ENCODE results near the gene CDC5L. TPM values are rescaled to one million over a fixed set of nuclear protein-coding genes. Genes with fewer than 3 reads are reported as not detected.
"Not testable (repeated sequence)": the region's sequence is repeated elsewhere in the genome, so short reads cannot be mapped to it uniquely, and the experiment has no call there.

CDC5L gene
- total RNA-seq = 15.5 and 18.7 TPM in 2 replicates

DNA sequence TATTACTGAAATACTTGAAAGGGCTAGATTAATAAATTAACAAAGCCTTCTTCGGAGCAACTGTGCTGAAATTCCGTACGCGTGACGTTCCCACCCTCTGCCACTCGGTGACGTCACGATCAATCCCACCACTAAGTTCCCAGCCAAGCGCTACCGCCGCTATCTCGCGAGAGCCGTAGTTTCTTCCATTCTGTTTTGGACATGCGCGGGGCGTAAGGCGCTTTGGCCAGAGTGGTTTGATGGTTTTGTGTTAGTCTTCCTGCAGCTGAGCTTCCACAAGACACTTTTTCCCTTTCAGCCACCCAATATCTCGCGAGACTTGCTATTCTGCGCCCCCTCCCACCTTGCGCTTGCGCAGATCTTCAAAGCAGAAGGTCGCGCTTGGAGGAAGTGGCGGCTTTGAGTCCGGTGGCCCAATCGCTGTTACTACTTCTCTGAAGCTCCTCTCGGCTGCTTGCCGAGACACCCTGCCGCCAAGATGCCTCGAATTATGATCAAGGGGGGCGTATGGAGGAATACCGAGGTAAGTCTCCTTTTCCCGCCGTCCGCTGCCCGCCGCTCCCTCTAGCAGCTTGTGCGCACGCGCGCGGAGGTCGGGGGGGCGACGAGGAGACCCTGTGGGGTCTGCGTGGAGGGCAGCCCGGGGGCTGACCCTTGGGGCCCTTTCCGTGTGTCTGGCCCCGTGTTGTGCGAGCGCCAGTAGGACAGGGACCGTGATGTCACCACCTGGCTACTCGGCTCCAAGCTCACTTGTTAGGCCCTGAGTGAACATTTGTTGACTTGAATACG lies at the start of gene CDC5L:
CDC5L (plus strand) TSS at position 361 of the 789 bp plus-strand sequence; CDS start at position 479, 118 bp downstream.
- peak; percentile 97 for DNase-seq (ENCODE audit: extremely low read depth, low read depth, low spot score)

DNA sequence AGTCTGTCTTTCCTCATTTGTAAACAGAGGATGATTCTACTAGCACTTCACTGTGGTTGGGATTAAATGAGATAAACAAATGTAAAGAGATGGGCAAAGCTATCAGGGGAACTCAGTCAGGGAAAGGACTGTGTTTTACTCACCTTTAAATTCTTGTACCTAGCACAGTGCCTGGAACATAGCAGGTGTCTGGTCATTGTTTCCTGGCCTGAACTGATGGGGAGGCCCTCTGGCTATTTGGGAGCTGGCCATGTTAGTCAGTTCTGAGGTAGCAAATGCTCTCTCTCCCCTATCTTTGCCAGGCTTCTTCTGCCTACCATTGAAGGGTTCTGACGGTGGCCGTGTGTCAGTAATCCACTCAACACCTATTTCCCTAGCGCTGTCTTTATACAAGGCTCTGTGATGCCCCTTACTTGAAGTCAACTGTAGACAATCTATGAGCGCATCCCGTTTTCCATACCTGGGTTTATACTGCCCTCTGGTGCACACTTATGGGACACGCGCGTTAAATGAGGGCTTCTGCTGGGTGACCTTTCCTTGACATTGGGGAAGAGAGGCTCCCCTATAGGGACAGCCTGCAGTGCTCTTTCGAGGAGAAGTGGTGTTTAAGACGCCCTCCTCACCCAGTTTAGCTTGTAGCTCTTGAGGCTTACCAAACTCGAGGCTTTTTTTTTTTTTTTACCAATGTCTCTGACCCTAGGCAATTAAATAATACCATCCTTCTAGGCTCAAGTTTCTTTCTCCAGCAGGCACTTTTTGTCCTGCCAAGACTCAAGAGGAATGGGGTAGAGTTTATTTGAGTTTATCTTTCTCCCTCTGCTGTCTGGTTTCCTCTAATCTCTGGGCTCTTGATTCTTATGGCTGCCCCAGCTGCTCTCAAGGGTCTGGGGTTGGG lies 49.0 kb upstream of the CDC5L start:
- peak; percentile 23 for DNase-seq (ENCODE audit: extremely low read depth, low read depth, low spot score)

DNA sequence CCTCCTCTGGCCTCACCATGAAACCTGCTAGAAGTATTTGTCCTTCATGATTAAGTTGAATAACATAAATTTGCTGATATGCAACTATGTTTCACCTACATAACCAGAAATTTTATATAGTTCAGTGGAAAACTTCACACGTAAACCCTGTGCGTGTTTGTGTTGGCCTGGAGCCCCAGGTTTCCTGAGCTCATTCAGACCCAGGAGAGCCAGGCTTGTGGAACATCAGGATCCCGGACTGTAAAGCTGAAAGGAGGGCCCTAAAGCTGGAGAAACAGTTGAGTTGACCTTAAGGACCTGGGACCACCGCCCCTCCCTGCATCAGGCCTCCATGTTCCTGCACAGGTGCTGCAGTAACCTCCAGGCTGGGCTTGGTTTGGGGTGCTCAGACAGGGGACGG lies 48.2 kb upstream of the CDC5L start:
- no peak for DNase-seq (ENCODE audit: extremely low read depth, low read depth, low spot score)

DNA sequence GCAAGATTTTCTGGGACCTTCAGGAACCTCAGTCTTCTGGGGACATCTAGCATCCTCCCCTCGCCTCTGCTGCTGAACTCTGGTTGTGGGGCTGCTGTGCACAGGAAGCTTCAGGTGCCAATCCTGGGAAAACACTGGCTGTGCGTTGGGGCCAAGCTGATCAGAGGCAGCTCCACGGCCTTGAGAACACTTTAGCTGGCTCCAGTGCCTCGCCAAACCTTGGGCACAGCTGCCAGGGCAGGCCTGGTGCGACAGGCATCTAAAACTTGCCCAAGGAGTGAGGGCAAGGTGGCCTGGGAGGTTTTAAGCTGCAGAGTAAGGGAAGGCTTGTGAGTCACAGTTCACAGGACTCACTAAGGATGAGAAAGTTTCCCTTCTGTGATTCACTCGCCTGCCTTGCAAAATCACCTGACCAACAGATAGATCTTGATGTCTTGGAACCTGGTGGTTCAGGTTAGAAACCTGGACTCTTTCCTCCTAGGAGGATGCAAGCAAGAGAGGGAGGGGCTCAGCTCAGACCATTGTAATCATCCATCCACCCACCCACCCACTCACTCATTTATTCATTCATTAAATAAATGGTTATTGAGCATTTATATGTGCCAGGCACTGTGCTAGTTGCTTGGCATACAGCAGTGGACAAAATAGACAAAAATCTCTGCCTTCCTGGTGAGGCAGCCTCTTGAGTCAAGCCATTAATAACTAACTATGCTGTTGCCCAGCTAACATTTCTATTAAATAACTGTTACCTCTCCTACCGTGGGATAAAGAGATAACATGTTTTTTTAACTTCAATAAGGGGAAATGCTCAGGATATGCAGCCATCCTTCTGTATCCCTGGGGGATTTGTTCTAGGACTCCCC lies 47.5 kb upstream of the CDC5L start:
- DNase-seq (ENCODE audit: extremely low read depth, low read depth, low spot score) = no peak

DNA sequence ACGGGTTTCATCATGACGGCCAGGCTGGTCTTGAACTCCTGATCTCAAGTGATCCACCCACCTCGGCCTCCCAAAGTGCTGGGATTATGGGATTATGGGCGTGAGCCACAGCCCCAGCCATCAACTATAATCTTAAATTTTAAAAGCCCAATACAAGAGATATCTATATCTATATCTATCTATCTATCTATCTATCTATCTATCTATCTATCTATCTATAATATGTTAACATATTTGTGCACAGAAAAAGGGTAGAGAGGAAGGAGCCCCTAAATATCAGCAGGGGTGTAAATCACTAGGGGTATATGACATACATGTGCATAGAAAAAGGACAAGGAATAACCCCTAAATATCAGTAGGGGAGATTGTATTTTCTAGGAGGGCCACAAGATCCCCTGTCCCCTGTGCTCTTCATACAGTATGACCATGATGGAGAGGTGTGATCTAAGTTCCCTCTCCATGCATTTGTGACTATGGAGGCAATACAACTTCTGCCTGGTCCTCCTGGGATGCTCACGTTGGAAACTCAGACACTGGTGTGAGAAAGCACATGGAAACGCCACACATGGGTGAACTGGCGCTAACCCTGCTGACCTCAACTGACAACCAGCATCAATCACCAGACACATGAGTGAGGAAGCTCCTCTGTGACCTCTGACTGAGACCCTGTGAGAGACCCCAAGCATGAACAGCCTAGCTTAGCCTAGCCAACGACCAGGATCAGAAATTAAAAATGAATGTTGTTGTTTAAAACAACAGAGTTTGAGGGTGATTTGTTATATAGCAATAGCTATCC lies 46.2 kb upstream of the CDC5L start:
- DNase-seq (ENCODE audit: extremely low read depth, low read depth, low spot score) = no peak

DNA sequence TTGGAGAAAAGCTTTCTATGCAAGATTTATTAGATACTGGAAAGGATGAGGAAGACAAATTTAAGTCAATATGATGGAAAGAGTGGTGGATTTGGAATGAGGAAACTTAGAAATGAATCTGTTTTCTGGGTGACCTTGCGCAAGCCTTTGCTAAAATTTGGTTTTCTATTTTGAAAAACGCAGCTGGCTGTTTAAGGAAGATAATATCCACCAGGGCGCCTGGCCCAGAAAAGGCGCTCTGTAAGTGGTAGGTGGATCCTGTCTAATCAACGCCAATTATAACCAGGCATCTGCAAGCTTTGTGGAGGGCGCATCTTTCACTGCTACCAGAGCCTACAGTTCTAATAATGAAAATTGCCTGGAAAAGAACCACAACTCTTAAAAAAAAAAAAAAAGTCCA lies 45.5 kb upstream of the CDC5L start:
- no peak for DNase-seq (ENCODE audit: extremely low read depth, low read depth, low spot score)

DNA sequence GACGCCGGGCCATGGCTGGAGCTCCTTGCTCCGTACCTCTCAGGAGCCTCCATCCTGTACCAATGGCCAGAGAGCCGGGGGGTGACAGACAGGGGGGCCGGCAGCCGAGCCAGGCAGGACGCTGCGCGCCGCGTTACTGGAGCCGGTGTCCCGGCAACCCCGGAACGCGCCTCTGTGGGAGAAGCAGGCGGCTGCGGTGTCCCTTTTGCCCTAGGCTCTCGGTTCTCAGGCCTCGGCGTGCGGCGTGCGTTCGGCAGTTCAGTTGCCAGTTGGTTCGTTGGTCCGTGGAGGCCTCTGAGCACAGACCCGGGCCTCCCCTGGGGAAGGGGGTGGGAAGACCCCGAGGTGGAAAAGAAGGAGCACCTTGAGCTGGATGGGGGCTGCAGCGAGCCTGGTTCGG lies 45.0 kb upstream of the CDC5L start, which contains the start of gene SPATS1:
SPATS1 (plus strand) TSS at position 162 of the 400 bp plus-strand sequence. CDS start 446 bp downstream, outside the sequence.
- no peak for DNase-seq (ENCODE audit: extremely low read depth, low read depth, low spot score)

DNA sequence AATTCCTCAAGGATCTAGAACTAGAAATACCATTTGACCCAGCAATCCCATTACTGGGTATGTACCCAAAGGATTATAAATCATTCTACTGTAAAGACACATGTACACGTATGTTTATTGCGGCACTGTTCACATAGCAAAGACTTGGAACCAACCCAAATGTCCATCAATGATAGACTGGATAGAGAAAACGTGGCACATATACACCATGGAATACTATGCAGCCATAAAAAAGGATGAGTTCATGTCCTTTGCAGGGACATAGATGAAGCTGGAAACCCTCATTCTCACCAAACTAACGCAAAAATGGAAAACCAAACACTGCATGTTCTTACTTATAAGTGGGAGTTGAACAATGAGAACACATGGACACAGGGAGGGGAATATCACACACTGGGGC lies 40.7 kb upstream of the CDC5L start:
- DNase-seq (ENCODE audit: extremely low read depth, low read depth, low spot score) = not testable (repeated sequence)

DNA sequence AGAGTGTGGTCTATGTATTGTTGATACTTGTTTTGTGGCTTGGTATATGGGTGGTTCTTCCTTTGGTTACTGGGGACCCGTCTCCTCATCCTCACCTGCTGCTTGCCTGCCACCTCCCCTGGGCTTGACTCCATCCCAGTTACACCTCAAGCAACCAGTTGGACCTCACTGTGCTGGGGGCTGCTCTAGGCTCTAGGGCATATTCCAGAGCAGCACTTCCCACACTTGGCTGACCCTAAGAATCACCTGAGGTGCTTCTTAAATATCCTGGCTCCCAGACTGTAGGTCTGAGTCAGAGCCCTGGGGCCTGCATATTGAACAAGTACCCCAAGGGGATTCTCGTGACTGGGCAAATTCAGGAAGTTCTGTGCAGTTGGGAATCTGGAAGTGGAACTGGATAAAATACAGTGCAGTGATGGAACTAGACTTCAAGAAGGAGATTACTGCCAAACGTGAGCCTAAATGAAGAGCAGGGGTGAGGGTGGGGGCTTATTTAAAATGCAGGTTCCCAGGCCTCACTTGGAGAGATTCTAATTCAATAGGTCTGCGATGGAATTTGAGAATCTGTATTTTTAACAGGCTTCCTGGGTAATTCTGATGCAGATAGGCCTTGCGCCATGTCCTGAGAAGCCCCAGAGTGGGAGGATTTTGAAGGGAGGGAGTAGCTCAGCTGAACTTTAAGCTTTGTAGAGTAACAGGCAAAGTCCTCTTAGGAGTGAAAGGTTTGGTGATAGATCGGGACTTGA lies 37.4 kb upstream of the CDC5L start:
- no peak for DNase-seq (ENCODE audit: extremely low read depth, low read depth, low spot score)

DNA sequence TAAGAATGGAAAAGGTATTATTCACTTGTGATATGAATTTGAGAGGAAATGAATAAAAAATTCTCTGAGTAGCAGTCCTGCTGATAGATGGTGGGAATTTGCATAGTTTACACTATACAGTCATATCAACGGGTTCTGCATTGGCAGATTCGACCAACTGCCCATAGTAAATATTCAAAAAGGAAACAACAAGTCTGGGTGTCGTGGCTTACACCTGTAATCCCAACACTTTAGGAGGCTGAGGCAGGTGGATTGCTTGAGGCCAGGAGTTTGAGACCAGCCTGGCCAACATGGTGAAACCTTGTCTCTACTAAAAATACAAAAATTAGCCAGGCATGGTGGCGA lies 36.9 kb upstream of the CDC5L start:
- not testable (repeated sequence) for DNase-seq (ENCODE audit: extremely low read depth, low read depth, low spot score)

DNA sequence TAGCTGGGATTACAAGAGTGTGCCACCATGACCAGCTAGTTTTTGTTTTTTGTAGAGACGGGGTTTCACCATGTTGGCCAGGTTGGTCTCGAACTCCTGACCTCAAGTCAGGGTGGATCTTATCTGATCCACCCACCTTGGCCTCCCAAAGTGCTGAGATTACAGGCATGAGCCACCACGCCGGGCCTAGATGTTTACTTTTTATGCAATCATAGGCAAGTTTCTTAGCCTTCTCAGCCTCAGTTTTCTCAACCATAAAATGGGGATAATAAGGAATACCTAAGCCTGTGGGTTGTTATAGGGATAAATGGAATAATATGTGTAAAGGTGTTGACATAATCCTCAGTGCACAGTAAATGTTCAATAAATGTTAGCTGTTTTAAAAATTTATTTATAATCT lies 35.2 kb upstream of the CDC5L start:
- DNase-seq (ENCODE audit: extremely low read depth, low read depth, low spot score) = no peak

DNA sequence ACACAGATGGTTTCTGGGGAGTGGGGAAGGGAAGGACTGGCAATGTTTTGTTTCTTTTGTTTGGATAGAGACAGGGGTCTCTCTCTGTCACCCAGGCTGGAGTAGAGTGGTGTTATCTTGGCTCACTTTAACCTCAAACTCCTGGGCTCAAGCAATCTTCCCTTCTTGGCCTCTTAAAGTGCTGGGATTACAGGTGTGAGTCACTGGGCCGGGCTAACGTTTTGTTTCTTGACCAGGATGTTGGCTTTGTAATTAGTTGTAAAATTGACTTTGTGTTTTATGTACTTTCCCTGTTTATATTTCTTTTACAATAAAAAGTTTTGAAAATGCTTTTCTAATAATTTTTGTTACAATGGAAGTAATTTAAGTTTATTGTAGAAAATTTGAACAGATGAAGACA lies 34.2 kb upstream of the CDC5L start:
- DNase-seq (ENCODE audit: extremely low read depth, low read depth, low spot score) = no peak

DNA sequence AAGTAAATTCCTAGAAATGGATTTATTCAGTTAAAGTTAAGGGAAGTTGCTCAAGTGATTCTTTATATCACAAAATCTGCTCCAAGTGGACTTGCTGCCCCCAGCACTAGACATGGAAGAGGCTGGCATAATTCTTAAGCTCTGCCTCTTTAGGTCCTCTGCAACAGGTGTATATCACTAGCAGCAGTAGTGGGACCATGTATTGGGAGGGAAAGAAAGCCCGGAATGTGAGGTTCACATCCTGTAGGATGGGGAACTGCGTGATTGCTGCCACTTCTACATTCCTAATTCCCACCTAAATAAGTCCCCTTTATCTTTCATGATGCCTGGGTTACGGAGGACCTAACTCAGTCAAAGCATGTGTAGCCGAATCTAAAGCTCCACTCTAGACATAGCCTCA lies 31.9 kb upstream of the CDC5L start:
- DNase-seq (ENCODE audit: extremely low read depth, low read depth, low spot score) = no peak

DNA sequence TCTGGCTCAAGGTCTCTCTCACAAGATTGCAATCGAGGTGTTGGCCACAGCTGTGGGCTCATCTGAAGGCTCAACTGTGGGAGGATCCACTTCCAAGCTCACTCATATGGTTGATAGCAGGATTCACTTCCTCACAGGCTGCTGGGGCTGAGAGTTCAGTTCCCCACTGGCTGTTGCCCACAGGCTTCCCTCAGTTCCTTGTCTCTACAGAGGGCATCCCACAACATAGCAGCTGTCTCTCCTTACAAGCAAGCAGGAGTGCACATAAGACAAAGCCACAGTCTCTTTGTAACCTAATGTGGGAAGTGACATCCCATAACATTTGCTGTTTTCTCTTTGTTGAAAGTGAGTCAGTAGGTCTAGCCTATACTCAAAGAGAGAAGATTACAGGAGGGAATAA lies 31.0 kb upstream of the CDC5L start:
- DNase-seq (ENCODE audit: extremely low read depth, low read depth, low spot score) = no peak

DNA sequence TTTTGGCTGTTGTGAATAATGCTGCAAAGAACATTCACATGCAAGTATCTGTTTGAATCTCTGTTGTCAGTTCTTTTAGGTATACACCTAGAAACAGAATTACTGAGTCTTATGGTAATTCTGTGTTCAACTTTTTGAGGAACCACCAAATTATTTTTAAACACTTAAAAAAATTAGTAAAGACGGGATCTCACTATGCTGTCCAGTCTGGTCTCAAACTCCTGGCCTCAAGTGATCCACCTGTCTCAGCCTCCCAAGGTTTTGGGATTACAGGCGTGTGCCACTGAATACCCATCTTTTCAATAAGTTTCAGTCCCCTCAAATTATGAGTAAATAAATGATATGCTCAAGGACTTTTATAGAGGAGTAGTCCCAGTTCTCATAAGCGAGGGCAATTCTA lies 27.5 kb upstream of the CDC5L start:
- DNase-seq (ENCODE audit: extremely low read depth, low read depth, low spot score) = no peak

DNA sequence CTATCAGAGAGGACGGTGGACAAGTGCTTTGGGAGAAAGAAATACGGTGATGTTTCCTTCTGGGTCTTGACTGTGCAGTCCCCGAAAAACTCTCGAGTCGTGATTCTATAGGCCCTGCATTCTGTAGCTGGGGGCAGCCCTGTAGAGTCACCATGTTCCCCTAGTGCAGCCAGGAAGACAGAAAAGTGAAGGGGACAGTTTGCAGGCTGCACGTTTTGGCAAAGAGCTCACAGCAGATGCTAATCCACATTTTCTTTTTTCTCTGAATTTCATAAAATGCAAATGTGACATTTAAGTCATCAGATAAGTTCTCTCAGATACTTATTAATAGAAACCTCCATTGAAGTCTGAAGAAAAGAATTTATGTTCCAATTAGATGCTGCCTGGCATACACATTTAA lies 25.6 kb upstream of the CDC5L start:
- DNase-seq (ENCODE audit: extremely low read depth, low read depth, low spot score) = no peak

DNA sequence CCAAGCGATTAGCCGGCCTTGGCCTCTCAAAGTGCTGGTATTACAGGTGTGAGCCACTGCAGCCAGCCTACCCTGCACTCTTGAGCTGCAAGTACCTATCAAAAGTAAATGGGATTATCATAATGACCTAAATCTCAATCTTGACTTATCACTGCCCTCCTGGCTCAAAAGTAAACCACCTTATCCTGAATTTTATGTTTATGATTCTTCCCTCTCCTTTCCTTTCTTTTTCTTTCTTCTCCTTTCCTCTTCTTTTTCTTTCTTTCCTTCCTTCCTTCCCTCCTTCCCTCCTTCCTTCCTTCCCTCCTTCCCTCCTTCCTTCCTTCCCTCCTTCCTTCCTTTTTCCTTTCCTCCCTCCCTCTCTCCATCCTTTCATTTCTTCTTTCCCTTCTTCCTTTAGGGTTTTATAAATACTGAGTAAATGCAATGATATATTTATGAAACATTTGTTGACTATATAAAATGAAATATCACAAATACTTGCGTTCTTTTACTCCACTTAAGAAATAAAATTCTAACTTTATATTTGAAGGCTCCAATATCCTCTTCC lies 24.1 kb upstream of the CDC5L start:
- no peak for DNase-seq (ENCODE audit: extremely low read depth, low read depth, low spot score)

DNA sequence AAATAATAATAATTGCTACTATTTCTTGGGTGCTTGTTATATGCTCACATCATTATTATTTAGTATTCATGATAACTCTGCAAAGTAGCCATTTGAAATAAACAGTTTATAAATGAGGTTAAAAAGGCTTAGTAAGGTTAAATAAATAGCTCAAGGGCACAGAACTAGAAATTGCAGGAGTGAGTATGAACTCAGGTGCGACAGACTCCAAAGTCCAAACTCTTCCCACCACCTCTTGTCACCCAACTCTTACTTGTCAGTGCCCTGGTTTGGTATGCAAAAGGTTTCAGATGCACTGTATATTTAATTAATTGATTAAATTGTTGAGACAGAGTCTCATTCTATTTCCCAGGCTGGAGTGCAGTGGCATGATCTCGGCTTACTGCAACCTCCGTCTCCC lies 20.7 kb upstream of the CDC5L start:
- no peak for DNase-seq (ENCODE audit: extremely low read depth, low read depth, low spot score)

DNA sequence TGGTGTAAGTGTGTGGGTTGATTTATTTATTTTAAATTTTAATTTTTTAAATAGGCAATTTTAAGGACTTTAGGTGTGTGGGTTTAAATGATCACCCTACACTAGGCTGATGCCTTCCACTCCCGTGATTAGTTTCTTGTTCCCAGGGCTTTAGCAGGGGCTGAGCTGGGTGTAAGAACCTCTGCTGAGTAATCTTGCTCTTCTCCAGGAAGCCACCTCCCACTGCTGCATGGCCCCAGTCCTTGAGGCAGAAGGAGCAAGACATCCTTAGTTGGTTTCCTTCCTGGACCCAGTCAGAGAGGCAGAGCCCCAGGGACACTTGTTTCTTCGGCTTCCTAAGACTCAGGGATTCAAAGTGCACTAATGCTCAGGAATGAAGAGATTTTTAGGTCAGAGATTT lies 19.8 kb upstream of the CDC5L start:
- DNase-seq (ENCODE audit: extremely low read depth, low read depth, low spot score) = no peak
